ENCODE results near the gene NEAT1.

Gene NEAT1

GRCh38 chr11:65425105-65425970 lies 2.7 kb downstream of the NEAT1 start:
- peak; percentile 63 for DNase-seq

- DNase-seq = peak; percentile 95
Observed at GRCh38 chr11:65425971-65426838, 3.6 kb downstream of the NEAT1 start.

GRCh38 chr11:65426839-65427690 lies 4.5 kb downstream of the NEAT1 start:
- no peak for DNase-seq

DNA sequence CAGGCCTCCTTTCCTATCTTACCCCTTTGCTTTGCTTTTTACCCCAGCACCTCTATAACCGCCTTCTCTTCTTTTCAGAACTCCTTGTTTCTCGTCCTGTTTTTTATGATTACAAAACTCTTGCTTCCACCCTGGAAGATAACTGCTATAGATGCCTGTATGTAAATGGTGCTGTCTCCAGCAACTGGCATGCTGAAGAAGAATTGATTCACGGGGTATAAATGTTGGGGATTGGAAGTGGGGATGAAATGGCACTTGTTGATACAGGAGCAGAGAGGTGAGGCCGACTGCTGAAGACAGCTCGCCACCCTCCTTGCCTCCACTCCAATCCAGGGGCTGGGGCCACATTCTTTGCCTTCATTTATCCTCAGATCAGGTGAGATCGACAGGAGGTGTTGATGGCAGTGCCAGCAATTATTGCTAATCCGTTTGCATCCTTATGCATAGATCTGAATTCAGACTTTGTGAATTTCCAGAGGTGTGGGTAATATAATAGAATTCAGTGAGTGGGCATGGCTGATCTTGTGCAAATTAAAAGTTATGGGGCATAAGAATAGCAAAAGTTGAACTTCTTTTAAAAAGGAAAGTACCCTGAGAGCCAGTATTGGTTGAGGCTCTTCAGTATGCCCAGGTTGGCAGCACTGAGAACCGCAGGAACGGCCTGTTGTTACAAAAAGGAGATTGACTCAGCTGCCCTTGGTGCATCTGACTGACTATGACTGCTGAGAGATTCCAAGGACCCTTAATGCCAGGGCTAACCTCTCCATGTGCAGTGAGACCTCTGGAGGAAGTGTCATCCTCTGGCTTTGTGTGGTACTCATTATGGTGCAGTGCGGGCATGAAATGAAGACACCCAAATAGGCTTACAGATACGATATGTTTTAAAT lies 5.3 kb downstream of the NEAT1 start:
- DNase-seq = no peak

- no peak for DNase-seq
Observed at GRCh38 chr11:65428578-65429067, 6.0 kb downstream of the NEAT1 start.

- DNase-seq = no peak
Observed at GRCh38 chr11:65429068-65429681, 6.6 kb downstream of the NEAT1 start.

GRCh38 chr11:65429724-65430405 lies 7.3 kb downstream of the NEAT1 start:
- peak; percentile 74 for DNase-seq

DNA sequence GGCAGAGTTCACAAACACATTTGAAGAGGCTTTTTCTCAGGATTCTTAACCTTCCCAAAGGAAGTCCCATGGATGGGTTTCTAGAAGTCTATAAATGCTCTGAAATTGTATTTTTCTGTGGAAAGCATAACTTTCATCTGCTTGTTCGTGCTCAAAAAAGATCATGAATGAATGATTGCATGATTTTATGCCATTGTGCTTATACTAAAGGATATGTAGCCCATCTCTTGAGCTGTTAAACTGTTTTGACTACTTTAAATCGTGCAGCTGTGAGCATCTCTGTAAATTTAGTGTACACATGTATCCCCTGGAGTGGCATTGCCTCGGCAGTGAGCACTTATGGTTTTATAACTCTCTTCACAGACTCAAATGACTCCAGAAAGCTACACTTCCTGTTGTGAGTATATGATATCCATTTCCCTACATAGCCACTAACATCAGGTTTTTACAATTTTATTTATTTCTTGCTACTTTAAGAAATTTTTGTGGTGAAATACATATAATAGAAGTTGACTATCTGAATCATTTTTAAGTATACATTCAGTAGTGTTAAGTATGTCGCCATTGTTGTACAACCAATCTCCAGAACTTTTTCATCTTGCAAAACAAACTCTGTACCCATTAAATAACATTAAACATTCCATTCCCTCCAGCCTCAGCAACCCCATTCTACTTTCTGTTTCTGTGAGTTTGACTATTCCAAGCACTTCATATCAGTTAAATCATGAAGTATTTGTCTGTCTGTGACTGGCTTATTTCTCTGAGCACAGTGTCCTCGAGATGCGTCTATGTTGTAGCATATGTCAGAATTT lies 8.0 kb downstream of the NEAT1 start:
- no peak for DNase-seq

DNA sequence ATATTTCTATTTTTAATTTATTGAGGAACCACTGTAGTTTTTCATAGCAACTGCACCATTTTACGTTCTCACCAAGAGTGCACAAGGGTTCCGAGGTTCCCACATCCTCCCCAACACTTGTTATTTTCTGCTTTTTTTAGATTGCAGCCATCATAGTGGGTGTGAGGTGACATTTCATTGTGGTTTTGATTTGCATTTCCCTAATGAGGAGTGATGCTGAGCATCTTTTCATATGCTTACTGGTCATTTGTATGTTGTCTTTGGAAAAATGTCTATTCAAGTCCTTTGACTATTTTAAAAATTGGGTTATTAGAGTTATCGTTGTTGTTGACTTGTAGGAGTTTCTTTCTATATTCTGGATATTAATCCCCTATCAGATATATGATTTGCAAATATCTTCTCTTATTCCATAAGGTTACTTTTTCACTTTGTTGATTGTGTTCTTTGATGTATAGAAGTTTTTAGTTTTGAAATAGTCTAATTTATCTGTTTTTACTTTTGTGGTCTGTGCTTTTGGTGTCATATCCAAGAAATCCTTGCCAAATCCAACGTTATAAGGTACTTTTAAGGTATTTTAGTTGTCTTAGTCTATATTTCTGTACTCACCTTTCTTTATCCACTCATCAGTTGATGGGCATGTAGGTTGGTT lies 9.0 kb downstream of the NEAT1 start:
- no peak for DNase-seq

DNA sequence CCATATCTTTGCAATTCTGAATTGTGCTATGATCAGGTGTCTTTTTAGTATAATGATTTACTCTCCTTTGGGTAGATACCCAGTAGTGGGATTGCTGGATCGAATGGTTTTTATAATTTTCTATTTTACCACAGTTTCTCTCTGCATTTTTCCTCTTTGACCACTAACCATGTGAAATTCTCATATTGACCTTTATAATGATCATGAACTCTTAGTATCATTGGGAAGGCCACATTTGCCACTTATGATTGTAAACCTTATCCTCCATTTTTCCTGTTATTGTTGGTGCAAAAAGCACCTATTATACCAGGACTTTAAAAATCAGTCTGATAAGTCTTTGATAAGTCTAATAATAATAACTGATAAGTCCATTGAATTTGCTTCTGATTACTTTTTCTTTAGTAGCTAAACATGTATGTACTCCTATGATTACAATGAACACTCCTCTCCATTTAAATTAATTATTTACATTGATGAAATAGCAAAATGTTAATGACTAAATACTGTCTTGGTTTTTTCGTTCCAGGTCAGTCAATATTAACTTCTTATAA lies 9.6 kb downstream of the NEAT1 start:
- no peak for DNase-seq

DNA sequence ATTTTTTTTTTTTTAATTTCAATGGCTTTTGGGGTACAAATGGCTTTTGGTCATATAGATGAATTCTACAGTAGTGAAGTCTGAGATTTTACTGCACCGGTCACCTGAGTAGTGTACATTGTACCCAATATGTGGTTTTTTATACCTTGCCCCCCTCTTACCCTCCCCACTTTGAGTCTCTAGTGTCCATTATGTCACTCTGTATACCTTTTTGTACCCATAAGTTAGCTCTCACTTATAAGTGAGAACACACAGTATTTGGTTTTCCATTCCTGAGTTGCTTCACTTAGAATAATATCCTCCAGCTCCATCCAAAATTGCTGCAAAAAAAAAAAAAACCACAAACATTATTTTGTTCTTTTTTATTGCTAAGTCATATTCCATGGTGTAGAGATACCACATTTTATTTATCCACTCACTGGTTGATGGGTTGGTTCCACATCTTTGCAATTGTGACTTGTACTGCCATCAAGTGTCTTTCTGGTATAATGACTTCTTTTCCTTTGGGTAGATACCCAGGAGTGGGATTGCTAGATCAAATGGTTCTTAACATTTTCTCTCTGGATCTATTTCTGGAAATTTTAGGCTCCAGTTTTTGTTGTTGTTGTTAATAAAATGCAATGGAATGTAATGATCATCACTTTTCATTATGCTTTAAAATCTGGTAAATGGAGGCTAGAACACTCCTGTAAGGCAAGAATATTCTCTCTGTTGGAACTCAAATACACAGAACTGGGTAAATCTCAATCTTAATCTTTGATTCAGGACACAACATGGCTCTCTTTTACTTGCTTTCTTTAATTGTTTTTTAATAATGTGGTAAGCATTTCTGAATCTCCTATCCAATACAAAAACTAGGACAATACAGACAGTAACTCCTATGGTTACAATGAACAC lies 10.3 kb downstream of the NEAT1 start:
- peak; percentile 23 for DNase-seq

DNA sequence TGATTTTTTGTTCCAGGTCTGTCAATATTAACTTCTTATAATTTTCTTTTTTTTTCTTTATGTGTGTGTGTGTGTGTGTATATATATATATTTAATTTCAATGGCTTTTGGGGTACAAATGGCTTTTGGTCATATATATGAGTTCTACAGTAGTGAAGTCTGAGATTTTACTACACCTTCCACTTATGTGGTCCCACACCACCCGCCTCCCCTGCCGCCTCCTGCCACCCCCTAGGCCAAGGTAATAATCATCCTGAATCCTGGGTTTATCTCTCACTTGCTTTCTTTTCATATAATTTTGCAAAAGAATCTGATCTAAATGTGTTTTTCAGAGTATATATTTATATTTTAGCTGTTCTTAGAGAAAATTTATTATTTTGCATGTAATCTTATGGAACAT lies 11.1 kb downstream of the NEAT1 start:
- no peak for DNase-seq

DNA sequence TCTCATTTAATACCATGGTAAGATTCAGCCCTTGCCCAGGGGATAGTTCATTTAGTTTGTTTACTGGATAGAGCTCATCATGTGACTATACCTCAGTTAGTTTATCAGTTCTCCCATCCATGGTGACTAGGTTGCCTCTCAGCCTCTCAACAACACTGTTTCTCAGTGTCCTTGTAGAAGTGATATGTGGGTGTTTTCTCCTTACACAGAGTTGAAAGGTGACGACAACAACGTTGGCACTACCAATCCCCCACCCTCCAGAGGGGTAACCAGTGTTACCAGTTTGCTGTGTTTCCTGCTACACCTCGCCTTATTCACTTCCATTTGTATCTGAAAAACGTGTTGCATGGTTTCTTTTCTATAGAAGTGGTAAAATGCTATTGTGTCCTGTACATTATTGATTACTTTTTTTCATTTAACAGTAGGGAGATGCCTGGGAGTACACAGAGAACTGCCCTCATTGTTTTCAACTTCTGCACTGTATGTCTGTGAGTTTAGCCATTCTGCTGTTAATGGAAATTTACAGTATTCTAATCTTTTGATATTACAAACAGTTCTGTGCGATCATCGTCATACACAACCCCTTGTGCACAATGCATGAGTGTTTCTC lies 11.6 kb downstream of the NEAT1 start:
- no peak for DNase-seq

- DNase-seq = no peak
Observed at GRCh38 chr11:65434667-65435410, 12.2 kb downstream of the NEAT1 start.

DNA sequence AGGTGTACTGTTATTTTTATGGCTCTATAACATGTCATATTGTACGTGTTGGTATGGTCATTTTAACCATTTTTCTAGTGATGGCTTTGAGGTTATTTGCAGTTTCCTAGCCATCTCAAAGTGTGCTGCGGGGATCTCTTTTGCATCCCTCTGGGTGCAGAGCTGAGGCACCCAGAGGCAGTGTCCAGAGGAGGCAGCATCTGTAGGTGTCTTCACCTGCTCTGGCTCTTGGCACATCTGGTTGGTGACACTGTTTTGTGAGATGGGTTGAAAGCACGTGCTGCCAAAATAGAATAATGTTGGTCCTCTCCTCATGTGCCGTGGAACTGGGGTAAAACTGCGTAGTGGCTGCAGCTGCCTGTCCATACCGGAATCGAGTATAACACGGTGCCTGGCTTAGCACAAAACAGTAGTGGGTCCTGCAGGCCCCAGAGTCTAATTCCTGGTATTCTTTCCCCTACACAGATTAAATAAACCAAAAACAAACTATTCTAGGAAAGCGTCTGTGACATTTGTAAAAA lies 12.9 kb downstream of the NEAT1 start:
- DNase-seq = no peak

DNA sequence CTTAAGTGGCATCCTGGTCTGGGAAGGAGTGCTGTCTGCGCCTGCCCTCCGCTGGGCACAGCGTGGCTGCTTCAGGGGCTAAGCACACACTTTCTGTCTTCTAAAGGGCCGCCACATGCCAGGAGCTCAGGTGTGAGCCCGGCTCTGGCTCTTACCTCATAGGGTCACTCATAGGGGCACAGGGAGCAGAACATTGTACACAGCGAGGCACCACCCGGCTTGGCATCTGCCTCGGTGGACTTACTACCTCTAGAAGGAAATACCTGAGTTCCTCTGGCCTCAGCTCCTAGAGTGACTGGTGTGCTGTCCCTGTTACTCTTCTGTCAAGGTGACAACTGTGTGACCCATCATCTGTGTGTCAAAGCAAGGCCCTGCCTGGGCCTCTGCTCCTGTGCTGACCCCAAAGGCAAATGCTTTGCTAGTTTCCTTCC lies 13.4 kb downstream of the NEAT1 start:
- DNase-seq = no peak

Data from GF-D8 (cell line).